Activated CD8-positive, alpha-beta T cell treated with anti-CD3 and anti-CD28 coated beads for 36 hours (primary cell): ENCODE data around the gene LRRC4C. TPM values are rescaled to one million over a fixed set of nuclear protein-coding genes. Genes with fewer than 3 reads are reported as not detected.

Experiments
- ATAC-seq: fragments of 200-7000 bp; cut with Tn5 transposase; one replicate; pipeline ENCODE4 v1.10.0; 2021; ENCODE audit warnings: mild to moderate bottlenecking, moderate library complexity
- CTCF ChIA-PET: fragments of 350-600 bp; sonication (Branson Sonifier 250); formaldehyde crosslinking; loops from one replicate; lab custom pipeline; 2021; ENCODE audit warnings: antibody characterized with exemption; lab: Charles Lee
- POLR2A ChIA-PET: fragments of 350-600 bp; sonication (Branson Sonifier 250); formaldehyde crosslinking; loops from one replicate; lab custom pipeline; 2021; ENCODE audit warnings: antibody characterized with exemption; lab: Charles Lee
- DNase-seq: peaks from one replicate; pipeline ENCODE4 v3.0.0-alpha.2; 2020
- H3K27ac Mint-ChIP-seq: one replicate; pipeline ENCODE4 v1.8.0; 2021; ENCODE audit warnings: mild to moderate bottlenecking, mixed read lengths
- H3K27me3 Mint-ChIP-seq: one replicate; pipeline ENCODE4 v1.8.0; 2021; ENCODE audit warnings: mixed read lengths
- H3K36me3 Mint-ChIP-seq: one replicate; pipeline ENCODE4 v1.8.0; 2021; ENCODE audit warnings: low read depth, mixed read lengths
- H3K4me1 Mint-ChIP-seq: one replicate; pipeline ENCODE4 v1.8.0; 2021; ENCODE audit warnings: low read depth, mixed read lengths
- H3K4me3 Mint-ChIP-seq: one replicate; pipeline ENCODE4 v1.8.0; 2021; ENCODE audit warnings: mild to moderate bottlenecking, moderate library complexity, mixed read lengths
- H3K9me3 Mint-ChIP-seq: one replicate; pipeline ENCODE4 v1.8.0; 2021; ENCODE audit warnings: mixed read lengths
- CTCF ChIP-seq: fragments of 200-600 bp; IDR thresholded peaks from one replicate; pipeline ENCODE4 v1.8.0; 2022; ENCODE audit warnings: antibody characterized with exemption, mild to moderate bottlenecking
- intact Hi-C: fragments of 100-400 bp; cut with micrococcal nuclease; formaldehyde crosslinking; loops from one replicate; pipeline ENCODE4 v1.10.0; 2022
- total RNA-seq, 2 experiments: library from RNA; stranded (reverse); gene quantifications; one replicate each; pipeline ENCODE4 v1.2.3, GENCODE V29; 2021

Gene LRRC4C
- total RNA-seq, 2 experiments from 2014 or later: not detected

DNA sequence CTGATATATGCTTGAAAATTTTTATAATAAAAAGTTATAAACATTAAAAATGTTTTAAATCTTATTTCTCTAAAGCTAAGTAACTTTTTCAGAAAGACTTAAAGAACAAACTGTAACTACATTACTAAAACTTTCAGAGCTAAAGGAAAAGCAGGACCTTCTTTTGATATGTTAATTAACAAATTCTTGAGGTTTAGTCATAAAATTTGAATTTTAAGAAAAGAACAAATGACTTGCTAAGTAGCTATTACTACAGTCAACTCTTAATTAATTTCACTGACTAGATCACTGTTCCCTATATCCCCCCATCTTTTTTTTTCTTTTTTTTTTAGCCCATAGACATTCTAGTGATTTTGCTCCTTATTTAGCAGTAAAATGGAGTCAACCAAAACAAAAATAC lies 344.4 kb downstream of the LRRC4C start:
- H3K4me3 Mint-ChIP-seq: no peak overlapping the region
- H3K4me1 Mint-ChIP-seq: no peaks in the 10 kb centered on the region
- DNase-seq (no peak), ATAC-seq (no peak)
- ChIA-PET POLR2A (no interaction called here), CTCF (interaction anchor here (0.7 kb wide), 1 partner anchor 12 kb away, joined by 3 read pairs; no protein-coding TSS in a partner anchor)
- H3K27me3 Mint-ChIP-seq: no peaks in the 10 kb centered on the region
- TF ChIP-seq CTCF: no peak
- peaks cover 6% of the 10 kb centered on the region for H3K9me3 Mint-ChIP-seq
- H3K27ac Mint-ChIP-seq: no peak overlapping the region
- intact Hi-C loops: no loop called here
- no peaks in the 10 kb centered on the region for H3K36me3 Mint-ChIP-seq

GRCh38 chr11:41113160-41113559 lies 346.3 kb downstream of the LRRC4C start:
- no peak overlapping the region for H3K4me3 Mint-ChIP-seq
- no peak overlapping the region for H3K27ac Mint-ChIP-seq
- ChIA-PET CTCF (no interaction called here), POLR2A (no interaction called here)
- H3K27me3 Mint-ChIP-seq: no peaks in the 10 kb centered on the region
- no peaks in the 10 kb centered on the region for H3K36me3 Mint-ChIP-seq
- no peak for TF ChIP-seq CTCF
- no peaks in the 10 kb centered on the region for H3K4me1 Mint-ChIP-seq
- no peak for DNase-seq
- intact Hi-C loops: no loop called here
- peaks cover 3% of the 10 kb centered on the region for H3K9me3 Mint-ChIP-seq
- ATAC-seq: no peak

GRCh38 chr11:41110527-41110926 lies 348.9 kb downstream of the LRRC4C start:
- no peak overlapping the region for H3K4me3 Mint-ChIP-seq
- DNase-seq (no peak), ATAC-seq (no peak)
- H3K4me1 Mint-ChIP-seq: no peaks in the 10 kb centered on the region
- intact Hi-C loops: no loop called here
- peaks cover 5% of the 10 kb centered on the region for H3K9me3 Mint-ChIP-seq
- TF ChIP-seq CTCF: no peak
- H3K27me3 Mint-ChIP-seq: no peaks in the 10 kb centered on the region
- H3K36me3 Mint-ChIP-seq: no peaks in the 10 kb centered on the region
- ChIA-PET CTCF (no interaction called here), POLR2A (no interaction called here)
- H3K27ac Mint-ChIP-seq: no peak overlapping the region

- Mint-ChIP-seq H3K27me3 (no peaks in the 10 kb centered on the region), H3K9me3 (peaks cover 11% of the 10 kb centered on the region), H3K4me1 (no peaks in the 10 kb centered on the region), H3K4me3 (no peak overlapping the region), H3K27ac (no peak overlapping the region), H3K36me3 (no peaks in the 10 kb centered on the region)
- DNase-seq: no peak
- no peak for TF ChIP-seq CTCF
- no peak for ATAC-seq
- ChIA-PET CTCF (no interaction called here), POLR2A (no interaction called here)
- intact Hi-C loops: no loop called here
Measured at GRCh38 chr11:41102471-41102870, 357.0 kb downstream of the LRRC4C start.

GRCh38 chr11:41099654-41100053 lies 359.8 kb downstream of the LRRC4C start:
- DNase-seq (no peak), ATAC-seq (no peak)
- ChIA-PET POLR2A (no interaction called here), CTCF (no interaction called here)
- H3K4me3 Mint-ChIP-seq: no peak overlapping the region
- peaks cover 16% of the 10 kb centered on the region for H3K9me3 Mint-ChIP-seq
- no peaks in the 10 kb centered on the region for H3K36me3 Mint-ChIP-seq
- TF ChIP-seq CTCF: no peak
- no peaks in the 10 kb centered on the region for H3K4me1 Mint-ChIP-seq
- no peaks in the 10 kb centered on the region for H3K27me3 Mint-ChIP-seq
- intact Hi-C loops: no loop called here
- no peak overlapping the region for H3K27ac Mint-ChIP-seq
